GM12873 (cell line): ENCODE results near the gene SDC3.

ENCODE experiments used
- CTCF ChIP-seq: IDR thresholded peaks from 2 replicates; pipeline ENCODE4 v1.5.1; 2012; ENCODE audit warnings: low read depth, mild to moderate bottlenecking, moderate library complexity, low read length, control low read depth; ENCODE audit not compliant: insufficient read depth; ENCODE audit errors: missing control alignments

Gene SDC3

DNA sequence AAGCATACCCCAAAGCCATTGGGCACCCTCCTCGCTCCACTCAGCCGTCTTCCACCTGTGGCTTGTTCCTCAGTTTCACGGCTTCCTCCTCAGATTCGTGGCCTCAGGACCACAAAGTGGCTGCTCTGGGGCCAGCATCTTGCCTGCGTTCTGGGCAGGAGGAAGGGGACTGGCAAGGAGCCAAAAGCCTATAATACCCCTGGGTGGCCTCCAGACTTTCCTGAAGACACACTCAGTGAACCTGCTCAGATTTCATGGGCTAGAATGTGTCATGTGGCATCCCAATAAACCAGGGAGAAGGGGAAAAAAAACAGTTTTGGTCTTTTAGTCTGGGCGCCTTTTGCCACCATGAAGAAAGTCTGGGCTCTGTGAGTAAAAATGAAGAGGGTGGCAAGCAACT is 62.0 kb downstream of the SDC3 start:
- TF ChIP-seq CTCF = no peak

- peak; percentile 19 for TF ChIP-seq CTCF
Measured at GRCh38 chr1:30845904-30846290, 62.7 kb downstream of the SDC3 start.

- TF ChIP-seq CTCF = no peak
Measured at GRCh38 chr1:30845237-30845903, 63.2 kb downstream of the SDC3 start.

- no peak for TF ChIP-seq CTCF
Measured at GRCh38 chr1:30844631-30845030, 63.9 kb downstream of the SDC3 start.

- TF ChIP-seq CTCF = no peak
Measured at GRCh38 chr1:30842697-30843354, 65.7 kb downstream of the SDC3 start.

DNA sequence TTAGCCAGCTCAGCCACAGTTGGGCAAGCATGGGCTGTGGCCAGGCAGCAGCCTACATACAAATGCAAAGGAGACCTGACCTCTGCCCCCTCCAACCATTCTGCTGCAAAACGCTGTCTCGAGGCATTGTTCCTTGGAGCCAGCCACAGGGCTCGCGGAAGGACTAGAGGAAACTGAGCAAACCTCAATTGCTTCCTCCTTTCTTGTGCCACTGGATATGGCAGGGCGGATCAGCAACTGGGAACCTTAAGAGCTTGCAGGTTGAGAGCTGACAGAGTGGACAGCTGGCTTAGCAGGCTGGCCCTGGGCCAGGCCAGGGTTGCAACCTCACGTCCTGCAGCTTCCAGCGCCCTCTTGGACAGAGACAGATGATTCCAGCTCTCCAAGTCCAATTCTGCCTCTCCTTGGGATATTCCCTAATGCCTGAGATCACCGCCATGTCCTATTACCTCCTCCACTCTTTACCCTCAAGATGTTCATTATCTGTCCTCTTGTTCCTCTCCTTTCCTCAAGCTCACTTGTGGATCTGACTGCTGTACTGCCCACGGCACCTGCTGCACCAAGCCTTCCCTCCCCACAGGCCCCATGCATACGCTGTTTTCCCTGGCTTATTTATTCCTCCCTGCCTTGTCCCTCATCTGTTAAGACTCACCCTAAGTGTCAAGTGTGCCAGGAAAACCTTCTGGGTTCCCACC is 67.5 kb downstream of the SDC3 start:
- no peak for TF ChIP-seq CTCF

DNA sequence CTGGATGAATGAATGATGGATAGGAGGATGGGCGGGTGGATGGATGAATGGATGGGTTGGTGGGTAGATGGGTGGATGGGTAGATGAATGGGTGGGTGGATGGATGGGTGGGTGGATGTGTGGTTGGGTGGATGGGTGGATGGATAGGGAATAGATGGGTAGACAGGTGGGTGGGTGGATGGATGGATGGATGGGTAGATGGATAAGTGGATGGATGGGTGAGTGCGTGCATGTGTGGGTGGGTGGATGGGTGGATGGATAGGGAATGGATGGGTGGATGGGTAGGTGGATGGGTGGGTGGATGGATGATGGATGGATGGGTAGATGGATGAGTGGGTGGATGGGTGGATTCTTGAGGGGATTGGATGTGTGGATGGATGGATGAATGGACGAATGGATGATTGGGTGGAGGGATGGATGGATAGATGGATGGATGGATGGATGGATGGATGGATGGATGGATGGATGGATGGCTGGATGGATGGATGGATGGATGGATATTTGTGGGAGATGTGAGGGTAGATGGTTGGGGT is 68.7 kb downstream of the SDC3 start:
- TF ChIP-seq CTCF = no peak
